CD14-positive monocyte (primary cell): ENCODE measurements around the gene POLR3A. TPM values are rescaled to one million over a fixed set of nuclear protein-coding genes. Genes with fewer than 3 reads are reported as not detected.

Experiments
- DNase-seq, 3 donors: peaks; one replicate each; pipeline ENCODE4 v3.0.0-alpha.2; 2011 to 2022
- H2AFZ ChIP-seq: 2 replicates; pipeline ENCODE4 v1.6.0; 2012; ENCODE audit warnings: mild to moderate bottlenecking, low read depth, low read length, inconsistent platforms; ENCODE audit not compliant: insufficient read depth, poor library complexity, severe bottlenecking
- H3K27ac ChIP-seq, 2 donors: 1 replicate in 1 of 2; 2 replicates in 1 of 2; pipeline ENCODE4 v1.5.1; 2012 to 2013; ENCODE audit warnings: low read length in 2 of 2, control low read depth in 1 of 2, inconsistent platforms in 1 of 2, low read depth in 1 of 2, mild to moderate bottlenecking in 1 of 2
- H3K27me3 ChIP-seq, 2 donors: one replicate each; pipeline versions ENCODE4 v1.6.0 to v1.6.1; 2011 to 2013; ENCODE audit warnings: low read length in 2 of 2; ENCODE audit not compliant: control insufficient read depth in 2 of 2, insufficient read depth in 2 of 2
- H3K36me3 ChIP-seq, 2 donors: replicated peaks in 1 of 2; 1 replicate in 1 of 2; 2 replicates in 1 of 2; pipeline versions ENCODE4 v1.5.1 to v1.6.1; 2012 to 2013; ENCODE audit warnings: low read length in 2 of 2, control low read depth in 1 of 2, inconsistent platforms in 1 of 2, mild to moderate bottlenecking in 1 of 2; ENCODE audit not compliant: insufficient read depth in 2 of 2, control insufficient read depth in 1 of 2
- H3K4me1 ChIP-seq, 2 donors: 1 replicate in 1 of 2; 2 replicates in 1 of 2; pipeline versions ENCODE4 v1.5.1 to v1.6.1; 2012 to 2013; ENCODE audit warnings: low read length in 2 of 2, control low read depth in 1 of 2, inconsistent platforms in 1 of 2, mild to moderate bottlenecking in 1 of 2, moderate library complexity in 1 of 2; ENCODE audit not compliant: insufficient read depth in 2 of 2, control insufficient read depth in 1 of 2
- H3K4me2 ChIP-seq: replicated peaks from 2 replicates; pipeline ENCODE3; 2012; ENCODE audit warnings: low read length, moderate library complexity, mild to moderate bottlenecking; ENCODE audit not compliant: poor library complexity, severe bottlenecking; ENCODE audit errors: extremely low read depth
- H3K4me3 ChIP-seq, 3 experiments: fragments of 200-600 bp in 1 of 3; sonication (generic) in 1 of 3; replicated peaks in 1 of 3; 1 replicate in 2 of 3; 2 replicates in 1 of 3; pipeline ENCODE4 v1.5.1; 2011 to 2013; ENCODE audit warnings: low read length in 3 of 3, mild to moderate bottlenecking in 3 of 3, control low read depth in 2 of 3, low read depth in 2 of 3, inconsistent platforms in 1 of 3, moderate library complexity in 1 of 3
- H3K79me2 ChIP-seq: 2 replicates; pipeline ENCODE4 v1.6.0; 2012; ENCODE audit warnings: mild to moderate bottlenecking, control low read depth, inconsistent platforms, low read length, moderate library complexity; ENCODE audit not compliant: insufficient read depth
- H3K9ac ChIP-seq: 2 replicates; pipeline ENCODE4 v1.6.0; 2017; ENCODE audit warnings: low read length, mild to moderate bottlenecking; ENCODE audit not compliant: insufficient read depth, poor library complexity, severe bottlenecking
- H3K9me3 ChIP-seq, 2 donors: replicated peaks in 1 of 2; 1 replicate in 1 of 2; 2 replicates in 1 of 2; pipeline versions ENCODE4 v1.5.1 to v1.6.1; 2012 to 2013; ENCODE audit warnings: low read length in 2 of 2, control low read depth in 1 of 2; ENCODE audit not compliant: control insufficient read depth in 1 of 2, insufficient read depth in 1 of 2
- H4K20me1 ChIP-seq: 2 replicates; pipeline ENCODE4 v1.6.0; 2012; ENCODE audit warnings: mild to moderate bottlenecking, low read length, control low read depth, moderate library complexity; ENCODE audit not compliant: insufficient read depth
- H3K27ac Mint-ChIP-seq, 7 donors: one replicate each; pipeline ENCODE4 v1.8.0; 2020; ENCODE audit warnings: mild to moderate bottlenecking in 7 of 7, mixed read lengths in 7 of 7, moderate library complexity in 6 of 7, inconsistent platforms in 2 of 7
- H3K27me3 Mint-ChIP-seq, 3 donors: one replicate each; pipeline ENCODE4 v1.8.0; 2021 to 2022; ENCODE audit warnings: low read depth in 3 of 3, mild to moderate bottlenecking in 3 of 3, mixed read lengths in 3 of 3, moderate library complexity in 3 of 3, inconsistent platforms in 1 of 3
- H3K36me3 Mint-ChIP-seq, 2 donors: one replicate each; pipeline ENCODE4 v1.8.0; 2020; ENCODE audit warnings: mixed read lengths in 2 of 2, inconsistent platforms in 1 of 2, mild to moderate bottlenecking in 1 of 2
- H3K4me1 Mint-ChIP-seq: one replicate; pipeline ENCODE4 v1.8.0; 2020; ENCODE audit warnings: mild to moderate bottlenecking, mixed read lengths
- H3K4me3 Mint-ChIP-seq, 2 donors: one replicate each; pipeline ENCODE4 v1.8.0; 2020; ENCODE audit warnings: mild to moderate bottlenecking in 2 of 2, mixed read lengths in 2 of 2, moderate library complexity in 1 of 2
- H3K9me3 Mint-ChIP-seq, 7 donors: one replicate each; pipeline ENCODE4 v1.8.0; 2020 to 2022; ENCODE audit warnings: mixed read lengths in 7 of 7, mild to moderate bottlenecking in 6 of 7, moderate library complexity in 6 of 7, inconsistent platforms in 2 of 7
- CTCF ChIP-seq: fragments of 200-600 bp; IDR thresholded peaks from one replicate; pipeline ENCODE4 v1.8.0; 2022; ENCODE audit warnings: antibody characterized with exemption, mild to moderate bottlenecking
- WGBS: methylation state at CpG from one replicate; pipeline ENCODE4 v1.1.5; 2013; ENCODE audit warnings: missing lambda C conversion rate; ENCODE audit not compliant: insufficient coverage; 5-methylcytosine and 5-hydroxymethylcytosine counted together
- intact Hi-C, 2 donors: fragments of 100-400 bp; cut with micrococcal nuclease; formaldehyde crosslinking; loops; one replicate each; pipeline versions ENCODE4 v1.15.0 to v1.15.1; 2023
- polyA plus RNA-seq, 3 donors: library from polyadenylated mRNA; depleted of rRNA in 1 of 3; unstranded in 2 of 3; stranded (reverse) in 1 of 3; fragments of 300-500 nt in 2 of 3; fragments of >200 nt in 1 of 3; fragmentation: Illumina TruSeq in 2 of 3; gene quantifications; 1 replicate in 2 of 3; 2 replicates in 1 of 3; pipeline ENCODE4 v1.2.3, GENCODE V29; 2012 to 2021

Gene POLR3A
- polyA plus RNA-seq, 3 donors, result 2.7 to 5.2 (median 4.7) TPM

GRCh38 chr10:77969114-77969513 is 60.2 kb downstream of the POLR3A start:
- H2AFZ ChIP-seq, result no peak overlapping the region
- WGBS, result 96% methylated on average over 4 of the region's 4 CpGs
- H3K4me1 Mint-ChIP-seq, result peaks cover 4% of the 10 kb centered on the region

GRCh38 chr10:77967611-77968022 is 61.7 kb downstream of the POLR3A start:
- Mint-ChIP-seq H3K36me3 (peaks cover 7 to 11% of the 10 kb centered on the region in 2 donors), H3K4me1 (peaks cover 4% of the 10 kb centered on the region), H3K27me3 (peaks cover 2 to 4% (median 2%) of the 10 kb centered on the region in 3 donors), H3K9me3 (peaks cover 0 to 9% (median 2%) of the 10 kb centered on the region in 7 donors), H3K27ac (no peak overlapping the region), H3K4me3 (no peak overlapping the region)
- Histone ChIP-seq H3K27ac (no peak overlapping the region), H2AFZ (no peak overlapping the region), H3K27me3 (no peaks in the 10 kb centered on the region), H4K20me1 (no peaks in the 10 kb centered on the region), H3K4me3 (no peak overlapping the region), H3K4me2 (no peak overlapping the region), H3K79me2 (no peaks in the 10 kb centered on the region), H3K4me1 (no peaks in the 10 kb centered on the region), H3K9ac (no peak overlapping the region), H3K9me3 (peaks cover 5 to 8% of the 10 kb centered on the region in 2 donors), H3K36me3 (peaks cover 0 to 7% of the 10 kb centered on the region in 2 donors)
- TF ChIP-seq CTCF, result no peak
- 53% methylated on average over 7 of the region's 8 CpGs for WGBS
- intact Hi-C loops, result no loop called here
- DNase-seq, result no peak

More at GRCh38 chr10:77969114-77969513, 60.2 kb downstream of the POLR3A start:
- Mint-ChIP-seq H3K9me3 (peaks cover 0 to 4% (median under 1%) of the 10 kb centered on the region in 7 donors), H3K36me3 (peaks cover 7 to 11% of the 10 kb centered on the region in 2 donors), H3K27ac (no peak overlapping the region), H3K4me3 (no peak overlapping the region), H3K27me3 (peaks cover 0 to 3% (median 2%) of the 10 kb centered on the region in 3 donors)
- Histone ChIP-seq H3K27me3 (no peaks in the 10 kb centered on the region), H3K79me2 (no peaks in the 10 kb centered on the region), H3K36me3 (peaks cover 0 to 7% of the 10 kb centered on the region in 2 donors), H3K4me2 (no peak overlapping the region), H3K9ac (no peak overlapping the region), H3K4me3 (no peak overlapping the region), H3K4me1 (no peaks in the 10 kb centered on the region), H3K27ac (no peak overlapping the region), H3K9me3 (peaks cover under 1 to 1% of the 10 kb centered on the region in 2 donors), H4K20me1 (no peaks in the 10 kb centered on the region)
- no peak for DNase-seq
- intact Hi-C loops, result no loop called here
- TF ChIP-seq CTCF, result no peak
